DMS114 treated with DMSO at 0.1 percent for 48 hours (cell line): ENCODE data around the gene GSE1.

Source experiments
- DNase-seq: peaks from one replicate; lab custom pipeline; 2025; ENCODE audit not compliant: unreplicated experiment; lab: John Stamatoyannopoulos, UW

GSE1 gene

DNA sequence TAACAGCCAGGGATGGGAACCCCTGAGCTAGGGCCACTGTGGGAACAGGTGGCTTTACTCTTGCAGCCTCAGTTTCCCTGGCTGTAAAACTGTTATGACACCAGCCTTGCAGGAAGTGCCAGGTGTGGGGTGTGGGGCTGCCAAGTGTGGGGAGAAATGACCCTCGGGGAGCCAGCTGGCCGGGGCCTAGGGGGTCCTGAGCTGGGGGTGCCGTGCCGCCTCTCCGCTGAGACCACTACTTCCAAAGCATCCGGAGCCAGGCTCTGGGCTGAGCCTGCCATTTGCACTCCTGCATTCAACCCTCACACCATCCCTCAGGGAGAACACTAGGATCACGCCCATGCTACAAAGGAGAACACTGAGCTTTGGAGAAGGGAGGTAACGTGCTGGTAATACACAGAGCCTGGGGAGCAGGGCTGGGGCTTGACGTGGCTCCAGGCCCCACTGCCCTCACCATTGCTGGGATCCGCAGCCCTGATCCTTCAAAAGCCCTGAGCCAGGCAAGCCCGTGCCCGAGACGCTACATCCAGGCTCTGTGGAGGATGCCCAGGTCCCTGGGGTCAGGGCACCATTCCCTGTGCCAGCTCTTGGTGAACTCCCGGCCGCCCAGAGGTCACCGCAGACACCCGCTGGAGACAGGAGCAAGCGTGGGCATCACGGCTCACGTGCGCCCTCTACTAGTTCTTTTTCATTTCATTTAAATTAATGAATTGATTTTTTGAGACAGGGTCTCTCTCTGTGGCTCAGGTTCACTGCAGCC, 104.5 kb downstream of the GSE1 start:
- DNase-seq: peak; percentile 58

DNA sequence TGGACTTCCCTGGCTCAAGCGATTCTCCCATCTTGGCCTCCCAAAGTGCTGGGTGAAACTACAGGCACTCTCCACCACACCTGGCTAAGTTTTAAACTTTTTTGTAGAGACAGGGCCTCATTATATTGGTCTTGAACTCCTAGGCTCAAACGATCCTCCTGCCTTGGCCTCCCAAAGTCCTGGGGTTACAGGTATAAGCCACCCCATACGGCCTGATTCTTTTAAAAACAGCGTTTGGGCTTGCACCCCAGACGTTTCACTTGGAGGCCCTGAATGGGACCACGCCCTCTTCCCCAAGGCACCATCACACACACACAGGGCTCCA, 105.0 kb downstream of the GSE1 start:
- no peak for DNase-seq

DNA sequence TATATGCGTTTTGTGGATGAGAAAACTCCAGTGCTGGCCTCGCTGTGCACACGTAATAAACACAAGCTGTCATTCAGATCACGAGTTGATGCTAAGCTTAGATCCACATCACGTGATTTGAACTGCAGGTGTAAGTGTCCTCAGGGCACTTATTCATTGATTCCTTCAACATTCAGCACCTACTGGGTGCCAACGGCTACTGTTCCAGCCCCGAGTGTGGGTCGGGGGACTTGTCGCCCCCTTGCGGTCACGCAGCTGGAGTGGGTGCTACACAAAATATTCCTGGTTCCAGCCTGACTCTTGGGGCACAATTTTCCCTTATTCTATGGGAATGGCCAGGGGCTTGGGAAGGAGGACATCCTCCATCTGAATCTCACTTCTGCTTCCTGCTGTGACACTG, 105.6 kb downstream of the GSE1 start:
- no peak for DNase-seq

DNA sequence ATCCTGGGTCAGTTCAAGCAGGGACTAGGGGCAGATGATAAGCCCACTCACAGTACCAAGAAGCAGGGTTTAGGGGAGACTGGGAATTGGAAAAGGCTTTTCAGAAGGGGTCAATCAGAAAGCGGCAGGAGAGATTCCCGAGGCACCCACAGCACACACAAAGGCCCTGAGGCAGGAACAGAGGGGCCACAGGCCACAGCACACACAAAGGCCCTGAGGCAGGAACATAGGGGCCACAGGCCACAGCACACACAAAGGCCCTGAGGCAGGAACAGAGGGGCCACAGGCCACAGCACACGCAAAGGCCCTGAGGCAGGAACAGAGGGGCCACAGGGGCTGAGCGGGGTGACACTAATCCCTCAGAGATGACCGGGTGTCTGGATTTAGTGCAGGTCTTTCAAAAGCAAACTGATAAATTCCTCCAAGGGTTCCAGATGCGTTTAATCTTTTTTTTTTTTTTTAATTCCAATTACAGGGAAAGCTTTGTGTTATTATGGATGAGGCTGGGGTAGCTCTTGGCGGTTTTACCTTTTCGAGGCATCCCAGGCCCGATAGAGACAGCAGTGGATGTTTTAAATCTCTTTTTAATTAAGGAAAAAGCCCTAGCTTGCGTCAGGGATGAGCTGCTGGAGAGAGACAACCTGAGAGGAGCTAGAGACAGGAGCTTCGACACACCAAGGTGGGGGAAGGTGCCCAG, 106.6 kb downstream of the GSE1 start:
- DNase-seq: no peak

DNA sequence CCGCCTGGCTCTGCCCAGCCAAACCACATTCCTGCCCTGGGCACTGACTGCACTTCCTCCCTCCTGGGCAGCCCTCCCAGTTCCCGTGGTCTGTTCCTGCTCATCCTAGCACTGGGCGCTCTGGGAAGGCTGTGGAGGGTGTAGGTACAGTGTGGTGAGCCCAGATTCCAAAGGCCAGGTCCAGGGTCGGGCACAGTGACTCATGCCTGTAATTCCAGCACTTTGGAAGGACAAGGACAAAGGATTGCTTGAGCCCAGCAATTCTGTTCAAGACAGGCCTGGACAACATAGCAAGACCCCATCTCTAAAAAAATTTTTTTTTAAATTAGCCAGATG, 107.1 kb downstream of the GSE1 start:
- no peak for DNase-seq

DNA sequence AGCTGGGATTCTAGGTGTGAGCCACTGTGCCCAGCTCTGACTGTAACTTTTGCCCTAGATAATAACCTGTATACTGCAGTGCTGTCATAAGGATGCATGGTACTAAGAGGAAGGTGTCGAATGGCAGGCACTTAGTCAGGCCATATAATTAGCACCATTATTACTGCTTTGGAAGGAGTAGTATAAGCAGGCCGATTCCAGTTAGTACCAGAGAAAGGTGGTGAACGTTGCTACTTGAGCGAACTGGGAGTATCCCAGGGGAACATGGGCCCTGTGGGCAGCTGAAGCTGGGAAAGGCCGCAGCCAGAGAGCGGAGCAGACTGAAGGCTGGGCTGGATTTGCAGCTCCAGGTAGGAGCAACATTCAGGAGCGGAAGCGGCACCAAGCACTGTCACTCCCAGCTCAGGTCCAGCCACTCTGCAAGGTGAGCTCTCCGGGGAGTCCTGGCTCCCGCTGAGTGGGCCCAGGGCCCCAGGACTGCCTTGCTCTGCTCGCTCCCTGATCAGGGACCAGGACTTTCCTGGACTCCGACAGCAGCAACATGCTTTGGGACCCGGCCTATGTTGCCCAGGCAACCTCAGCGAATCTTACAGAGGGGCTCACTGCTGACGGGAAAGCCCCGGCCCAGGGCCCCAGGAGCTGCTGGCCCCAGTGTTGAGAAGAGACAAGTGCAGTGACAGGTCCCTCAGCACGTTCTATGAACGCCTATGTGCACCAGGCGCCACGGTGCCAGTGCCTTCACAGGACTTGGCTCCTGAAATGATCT, 109.2 kb downstream of the GSE1 start:
- no peak for DNase-seq

DNA sequence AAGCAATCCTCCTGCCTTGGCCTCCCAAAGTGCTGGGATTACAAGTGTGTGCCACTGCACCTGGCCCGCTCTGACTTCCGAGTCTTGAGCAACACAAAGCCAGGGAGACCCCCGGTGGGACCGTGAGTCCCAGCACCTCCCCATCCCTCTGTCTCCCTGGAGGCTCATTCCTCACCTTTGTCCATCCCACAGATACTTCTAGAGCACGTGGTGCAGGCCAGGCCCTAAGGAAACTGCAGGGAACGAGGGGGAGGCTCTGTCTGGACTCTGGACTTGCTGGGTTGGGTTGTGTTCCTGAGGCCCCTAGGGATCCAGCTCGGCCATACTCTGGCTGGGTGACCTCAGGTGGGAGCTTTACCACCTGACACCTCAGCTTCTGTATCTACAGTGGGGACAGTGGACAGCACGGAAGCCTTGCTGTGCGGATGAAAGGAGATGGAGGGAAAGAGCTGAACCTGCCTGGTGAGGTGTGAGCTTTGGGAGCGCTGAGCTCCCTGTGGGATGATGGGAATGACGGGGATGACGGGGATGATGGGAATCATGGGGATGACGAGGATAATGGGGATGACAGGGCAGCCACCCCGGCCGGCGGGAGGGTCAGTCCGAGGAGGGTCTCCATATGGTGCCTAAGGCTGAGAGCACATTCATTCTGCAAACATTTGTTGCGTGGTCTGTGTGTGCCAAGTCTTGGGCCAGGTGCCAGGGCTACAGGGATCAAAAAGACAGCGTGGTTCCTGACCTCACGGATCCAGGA, 111.2 kb downstream of the GSE1 start:
- no peak for DNase-seq

DNA sequence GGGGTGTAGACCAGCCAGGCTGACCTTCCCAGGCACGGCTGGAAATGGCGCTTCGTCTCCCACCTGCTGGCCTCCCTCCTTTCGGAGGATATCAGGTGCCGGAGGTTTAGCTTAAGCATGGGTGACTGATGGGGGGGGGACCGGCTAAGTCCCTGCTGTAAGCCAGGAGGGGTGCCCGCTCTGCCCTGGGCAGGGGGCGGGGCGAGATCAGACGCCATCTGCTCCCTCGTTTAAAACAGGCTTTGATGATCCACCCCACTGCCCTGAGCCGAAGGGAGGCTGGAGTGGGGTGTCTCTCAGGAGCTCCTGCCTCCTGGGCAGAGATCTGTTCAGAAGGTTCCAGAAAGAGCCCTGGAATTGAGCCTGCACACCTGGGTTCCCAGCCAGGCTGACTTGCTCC, 111.8 kb downstream of the GSE1 start:
- DNase-seq: no peak
